Measurements from ENCODE around the gene CTTNBP2. TPM values are rescaled to one million over a fixed set of nuclear protein-coding genes. Genes with fewer than 3 reads are reported as not detected.

Gene CTTNBP2
- polyA plus RNA-seq, 2 of the 4 experiments (the other 2 are of a cell fraction) = 0.18 to 0.25 TPM

GRCh38 chr7:117717357-117717756 is 155.9 kb downstream of the CTTNBP2 start:
- no peak for ATAC-seq
- POLR2A ChIA-PET = no interaction called here

DNA sequence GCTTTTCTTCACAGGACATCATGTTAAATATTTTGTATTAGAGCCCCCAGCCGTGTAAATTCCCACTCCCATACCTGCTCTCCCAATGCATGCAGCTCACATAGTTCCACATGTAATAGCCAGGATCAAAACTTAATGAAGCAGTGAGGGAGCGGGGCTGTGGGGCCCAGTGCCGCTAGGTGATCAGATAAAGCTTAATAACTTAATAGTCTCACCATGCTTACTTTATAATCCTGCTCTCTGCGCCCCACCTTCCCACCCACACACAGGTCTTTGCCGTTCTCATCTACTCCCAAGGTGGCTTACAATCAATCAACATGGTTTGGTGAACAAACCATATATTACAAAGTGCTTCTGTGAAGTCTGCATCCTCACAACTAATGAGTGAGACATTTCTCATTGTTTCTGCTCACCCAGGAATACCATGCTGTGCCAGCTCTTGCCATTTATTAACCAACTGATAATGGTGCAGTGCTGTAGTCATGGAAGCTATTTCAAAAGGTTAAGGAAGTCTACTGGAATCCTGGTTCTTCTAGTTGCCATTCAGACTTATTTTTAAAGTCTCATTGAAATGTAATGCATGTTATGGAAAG is 156.4 kb downstream of the CTTNBP2 start:
- DNase-seq (ENCODE audit: low read depth in 1 of 2, low spot score in 1 of 2) (peak in 1 of 2 experiments; percentile 7), ATAC-seq (no peak), FAIRE-seq (no peak)
- Histone ChIP-seq H3K4me3 (no peak overlapping the region), H3K27ac (peak overlapping the region; percentile 23 to 48; a peak in 4 of 6 replicates), H3K4me1 (peaks cover 19% of the 10 kb centered on the region), H3K4me2 (peak overlapping the region; percentile 39), H3K9me3 (no peaks in the 10 kb centered on the region)
- TF ChIP-seq BHLHE40 (IDR thresholded peaks at IDR 0.05; ENCODE audit: low read depth, low read length) = no peak
- CTCF ChIA-PET = interaction anchor here (0.5 to 5.9 kb wide), 12 partner anchors 8 to 327 kb away, joined by 3 to 45 read pairs (median 4); no protein-coding TSS in a partner anchor
- POLR2A ChIA-PET = no interaction called here
- 66% methylated on average over 5 of the region's 5 CpGs for WGBS (ENCODE audit: missing lambda C conversion rate)

More at GRCh38 chr7:117717357-117717756, 155.9 kb downstream of the CTTNBP2 start:
- peaks cover 19% of the 10 kb centered on the region for H3K4me1 ChIP-seq
- H3K27ac ChIP-seq = no peak overlapping the region; a peak in 1 of 6 replicates
- CTCF ChIA-PET = interaction anchor here (0.6 to 5.9 kb wide), 7 partner anchors 25 to 391 kb away, joined by 3 to 45 read pairs (median 3); no protein-coding TSS in a partner anchor
- no peaks in the 10 kb centered on the region for H3K9me3 ChIP-seq
- FAIRE-seq (no peak), DNase-seq (ENCODE audit: low read depth in 1 of 2, low spot score in 1 of 2) (no peak)
- no peak for TF ChIP-seq HOXB13 (CRISPR knock-in tag; IDR thresholded peaks at IDR 0.05; ENCODE audit: low read depth)
- no peak for TF ChIP-seq SMC3 (IDR thresholded peaks at IDR 0.05)
- TF ChIP-seq, protein P1, sequence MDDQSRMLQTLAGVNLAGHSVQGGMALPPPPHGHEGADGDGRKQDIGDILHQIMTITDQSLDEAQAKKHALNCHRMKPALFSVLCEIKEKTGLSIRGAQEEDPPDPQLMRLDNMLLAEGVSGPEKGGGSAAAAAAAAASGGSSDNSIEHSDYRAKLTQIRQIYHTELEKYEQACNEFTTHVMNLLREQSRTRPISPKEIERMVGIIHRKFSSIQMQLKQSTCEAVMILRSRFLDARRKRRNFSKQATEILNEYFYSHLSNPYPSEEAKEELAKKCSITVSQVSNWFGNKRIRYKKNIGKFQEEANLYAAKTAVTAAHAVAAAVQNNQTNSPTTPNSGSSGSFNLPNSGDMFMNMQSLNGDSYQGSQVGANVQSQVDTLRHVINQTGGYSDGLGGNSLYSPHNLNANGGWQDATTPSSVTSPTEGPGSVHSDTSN (IDR thresholded peaks at IDR 0.05) = no peak
- no peak for TF ChIP-seq KDM1A (IDR thresholded peaks at IDR 0.05; ENCODE audit: low read depth)
- TF ChIP-seq JUN (IDR thresholded peaks at IDR 0.05) = no peak
- TF ChIP-seq, protein P2, sequence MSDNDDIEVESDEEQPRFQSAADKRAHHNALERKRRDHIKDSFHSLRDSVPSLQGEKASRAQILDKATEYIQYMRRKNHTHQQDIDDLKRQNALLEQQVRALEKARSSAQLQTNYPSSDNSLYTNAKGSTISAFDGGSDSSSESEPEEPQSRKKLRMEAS (IDR thresholded peaks at IDR 0.05) = no peak
- TF ChIP-seq BHLHE40 (IDR thresholded peaks at IDR 0.05; ENCODE audit: low read depth, low read length) = no peak
- TF ChIP-seq, protein P3, sequence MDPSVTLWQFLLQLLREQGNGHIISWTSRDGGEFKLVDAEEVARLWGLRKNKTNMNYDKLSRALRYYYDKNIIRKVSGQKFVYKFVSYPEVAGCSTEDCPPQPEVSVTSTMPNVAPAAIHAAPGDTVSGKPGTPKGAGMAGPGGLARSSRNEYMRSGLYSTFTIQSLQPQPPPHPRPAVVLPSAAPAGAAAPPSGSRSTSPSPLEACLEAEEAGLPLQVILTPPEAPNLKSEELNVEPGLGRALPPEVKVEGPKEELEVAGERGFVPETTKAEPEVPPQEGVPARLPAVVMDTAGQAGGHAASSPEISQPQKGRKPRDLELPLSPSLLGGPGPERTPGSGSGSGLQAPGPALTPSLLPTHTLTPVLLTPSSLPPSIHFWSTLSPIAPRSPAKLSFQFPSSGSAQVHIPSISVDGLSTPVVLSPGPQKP (IDR thresholded peaks at IDR 0.05; ENCODE audit: low read depth, low read length) = no peak
- no peak for TF ChIP-seq MYC (IDR thresholded peaks at IDR 0.05; ENCODE audit: borderline replicate concordance, low read length)
- no peak for TF ChIP-seq SREBF2 (IDR thresholded peaks at IDR 0.05)
- TF ChIP-seq CEBPB (IDR thresholded peaks at IDR 0.05) = no peak
- TF ChIP-seq POLR2AphosphoS2 (conservative IDR thresholded peaks at IDR 0.05; ENCODE audit: low read length) = no peak
- TF ChIP-seq MAZ (IDR thresholded peaks at IDR 0.05; ENCODE audit: borderline replicate concordance, low read depth, low read length) = no peak
- TF ChIP-seq HOXA7 (CRISPR knock-in tag; IDR thresholded peaks at IDR 0.05) = no peak
- no peak for TF ChIP-seq RARB (CRISPR knock-in tag; IDR thresholded peaks at IDR 0.05)
- TF ChIP-seq KDM5A (IDR thresholded peaks at IDR 0.05) = no peak
- TF ChIP-seq EHMT2 (IDR thresholded peaks at IDR 0.05; ENCODE audit: low read depth) = no peak
- TF ChIP-seq, protein P4, sequence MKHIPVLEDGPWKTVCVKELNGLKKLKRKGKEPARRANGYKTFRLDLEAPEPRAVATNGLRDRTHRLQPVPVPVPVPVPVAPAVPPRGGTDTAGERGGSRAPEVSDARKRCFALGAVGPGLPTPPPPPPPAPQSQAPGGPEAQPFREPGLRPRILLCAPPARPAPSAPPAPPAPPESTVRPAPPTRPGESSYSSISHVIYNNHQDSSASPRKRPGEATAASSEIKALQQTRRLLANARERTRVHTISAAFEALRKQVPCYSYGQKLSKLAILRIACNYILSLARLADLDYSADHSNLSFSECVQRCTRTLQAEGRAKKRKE (CRISPR knock-in tag; IDR thresholded peaks at IDR 0.05; ENCODE audit: low read depth) = no peak
- TF ChIP-seq CHD4 (IDR thresholded peaks at IDR 0.05; ENCODE audit: borderline replicate concordance) = no peak
- TF ChIP-seq GATA3 (IDR thresholded peaks at IDR 0.05; ENCODE audit: borderline replicate concordance) = no peak
- H3K4me3 ChIP-seq = no peak overlapping the region
- WGBS (ENCODE audit: missing lambda C conversion rate) = 92% methylated on average over 2 of the region's 2 CpGs
- H3K4me2 ChIP-seq = peak overlapping the region; percentile 39

Measured in A549 (cell line).